ENCODE data around the gene ZNF823.
"Not testable (repeated sequence)": the region's sequence is repeated elsewhere in the genome, so short reads cannot be mapped to it uniquely, and the experiment has no call there.

Gene ZNF823

DNA sequence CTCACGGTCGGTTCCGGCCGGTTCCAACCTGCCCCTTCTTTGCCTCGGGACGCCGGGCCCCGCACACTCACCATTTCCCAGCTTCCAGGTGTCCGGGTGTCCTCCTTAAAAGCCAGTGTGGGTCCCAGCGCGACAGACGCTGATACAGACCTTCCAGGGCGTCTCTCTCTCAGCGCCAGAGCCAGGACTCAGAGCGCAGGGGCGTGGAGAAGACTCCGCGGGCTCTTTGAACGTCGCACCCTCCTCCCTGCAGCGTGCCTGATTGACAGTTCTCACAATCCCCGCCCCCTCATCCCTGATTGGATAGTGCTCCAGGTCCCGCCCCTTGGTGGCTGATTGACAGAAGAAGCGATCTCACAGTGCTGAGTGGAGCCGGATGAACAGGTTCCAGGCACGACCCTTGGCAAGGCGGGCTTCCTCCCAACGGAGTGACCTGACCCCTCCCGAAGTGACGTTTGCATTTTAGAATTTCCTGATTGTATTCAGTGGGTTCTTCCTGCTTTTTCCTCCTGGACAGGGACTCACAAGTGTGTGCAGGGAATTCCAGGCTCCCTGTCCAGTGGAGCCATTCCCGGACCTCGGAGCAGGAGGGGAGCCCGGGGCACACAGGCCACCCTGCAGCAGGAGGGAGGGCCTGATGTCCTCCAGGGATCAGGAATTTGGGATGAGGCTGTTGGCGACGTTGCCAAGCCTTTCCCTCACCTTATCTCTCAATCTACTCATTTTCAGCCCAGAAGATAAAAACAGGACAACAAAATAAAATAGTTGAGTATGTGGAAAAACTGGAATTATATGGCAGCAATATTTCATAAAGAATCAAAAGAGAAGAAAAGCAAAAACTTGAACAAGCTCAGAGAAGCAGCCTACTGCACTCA is at the start of gene ZNF823:
Gene ZNF823 (minus strand): TSS at position 201 of the 875 bp plus-strand sequence. CDS start 127 bp downstream, at position 74.
- peak; percentile 90 to 97 (median 95) for DNase-seq (ENCODE audit: low read depth in 3 of 3)

DNA sequence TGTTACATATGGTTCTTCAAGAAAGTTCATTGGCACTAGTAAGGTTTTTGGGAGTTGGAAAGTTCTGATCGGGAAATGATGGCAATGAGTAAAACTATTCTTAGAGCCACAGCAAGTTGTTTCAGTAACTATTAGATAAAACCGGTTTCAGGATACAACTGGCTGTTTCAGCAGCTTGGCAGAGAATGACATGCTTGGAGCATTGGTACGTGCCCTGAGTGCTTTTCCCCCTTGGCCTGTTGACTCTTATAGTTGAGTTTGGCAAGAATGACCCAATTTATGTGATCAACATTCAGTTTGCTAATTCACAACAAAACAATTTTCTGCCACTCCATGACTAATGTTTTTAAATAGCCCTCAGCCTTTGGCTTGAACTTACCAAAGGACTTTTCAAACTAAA is 48.8 kb upstream of the ZNF823 start:
- DNase-seq (ENCODE audit: low read depth in 3 of 3) = no peak

DNA sequence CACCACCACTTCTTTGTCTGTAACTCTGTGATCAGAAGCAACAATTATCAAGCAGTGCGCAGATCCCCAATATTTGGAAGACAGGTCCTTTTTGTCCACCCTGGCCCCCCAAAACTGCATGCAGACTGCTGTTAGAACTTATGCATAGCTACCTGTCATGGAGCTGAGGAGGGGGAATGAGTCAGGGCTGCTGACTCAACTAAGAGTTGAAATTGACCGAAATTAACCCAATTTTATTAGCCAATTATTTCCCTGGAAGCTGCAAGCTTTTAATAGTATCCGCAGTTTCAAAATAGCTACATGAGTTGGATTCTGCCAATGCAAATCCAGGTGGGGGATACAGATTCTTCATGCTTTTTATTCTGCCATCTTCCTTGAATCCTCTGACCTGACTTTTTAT is 45.6 kb upstream of the ZNF823 start:
- DNase-seq (ENCODE audit: low read depth in 3 of 3) = no peak

DNA sequence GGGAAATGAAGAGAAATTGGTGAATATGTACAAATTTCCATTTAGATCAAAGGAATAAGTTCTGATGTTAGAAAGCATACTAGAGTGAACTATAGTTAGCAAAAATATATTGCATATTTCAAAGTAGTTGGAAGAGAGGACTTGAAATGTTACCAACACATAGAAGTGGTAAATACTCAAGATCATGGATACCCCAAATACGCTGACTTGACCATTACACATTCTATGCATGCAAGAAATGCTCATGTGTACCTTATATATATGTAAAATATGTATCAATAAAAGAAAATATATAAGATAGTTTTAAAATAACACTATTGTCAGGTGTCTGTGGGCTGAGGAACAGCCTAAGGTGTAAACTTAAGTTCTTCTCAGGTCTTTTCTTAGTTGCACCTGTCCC is 45.0 kb upstream of the ZNF823 start:
- no peak for DNase-seq (ENCODE audit: low read depth in 3 of 3)

DNA sequence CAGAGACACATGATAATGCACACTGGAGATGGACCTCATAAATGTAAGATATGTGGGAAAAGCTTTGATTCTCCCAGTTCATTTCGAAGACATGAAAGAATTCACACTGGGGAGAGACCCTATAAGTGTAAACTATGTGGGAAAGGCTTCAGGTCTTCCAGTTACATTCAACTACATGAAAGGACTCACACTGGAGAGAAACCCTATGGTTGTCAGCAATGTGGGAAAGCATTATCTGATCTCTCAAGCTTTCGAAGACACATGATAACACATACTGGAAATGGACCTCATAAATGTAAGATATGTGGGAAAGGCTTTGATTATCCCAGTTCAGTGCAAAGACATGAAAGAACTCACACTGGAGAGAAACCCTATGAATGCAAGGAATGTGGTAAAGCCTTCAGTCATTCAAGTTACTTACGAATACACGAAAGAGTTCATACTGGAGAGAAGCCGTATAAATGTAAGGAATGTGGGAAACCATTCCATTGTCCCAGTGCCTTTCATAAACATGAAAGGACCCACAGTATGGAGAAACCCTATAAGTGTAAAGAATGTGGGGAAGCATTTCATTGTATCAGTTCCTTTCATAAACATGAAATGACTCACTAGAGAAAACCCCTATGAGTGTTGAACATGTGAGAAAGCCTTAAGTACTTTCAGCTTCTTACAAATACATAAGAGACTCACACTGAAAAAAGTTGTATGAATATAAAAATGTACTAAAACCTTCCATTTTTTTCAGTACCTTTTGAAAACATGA is 42.7 kb upstream of the ZNF823 start:
- no peak for DNase-seq (ENCODE audit: low read depth in 3 of 3)

DNA sequence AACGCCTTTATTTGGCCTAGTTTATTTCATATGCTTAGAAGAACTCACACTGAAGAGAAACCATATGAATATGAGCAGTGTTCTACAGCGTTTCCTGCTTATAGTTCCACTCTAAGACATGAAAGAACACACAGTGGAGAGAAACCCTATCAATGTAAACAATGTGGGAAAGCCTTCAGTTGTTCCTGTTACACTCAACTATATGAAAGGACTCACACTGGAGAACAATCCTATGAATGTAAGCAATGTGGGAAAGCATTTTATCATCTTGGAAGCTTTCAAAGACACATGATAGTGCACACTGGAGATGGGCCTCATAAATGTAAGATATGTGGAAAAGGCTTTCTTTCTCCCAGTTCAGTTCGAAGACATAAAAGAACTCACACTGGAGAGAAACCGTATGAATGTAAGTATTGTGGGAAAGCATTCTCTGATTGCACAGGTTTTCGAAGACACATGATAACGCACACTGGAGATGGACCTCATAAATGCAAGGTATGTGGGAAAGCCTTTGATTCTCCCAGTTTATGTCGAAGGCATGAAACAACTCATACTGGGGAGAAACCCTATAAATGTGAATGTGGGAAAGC is 41.8 kb upstream of the ZNF823 start:
- no peak for DNase-seq (ENCODE audit: low read depth in 3 of 3)

DNA sequence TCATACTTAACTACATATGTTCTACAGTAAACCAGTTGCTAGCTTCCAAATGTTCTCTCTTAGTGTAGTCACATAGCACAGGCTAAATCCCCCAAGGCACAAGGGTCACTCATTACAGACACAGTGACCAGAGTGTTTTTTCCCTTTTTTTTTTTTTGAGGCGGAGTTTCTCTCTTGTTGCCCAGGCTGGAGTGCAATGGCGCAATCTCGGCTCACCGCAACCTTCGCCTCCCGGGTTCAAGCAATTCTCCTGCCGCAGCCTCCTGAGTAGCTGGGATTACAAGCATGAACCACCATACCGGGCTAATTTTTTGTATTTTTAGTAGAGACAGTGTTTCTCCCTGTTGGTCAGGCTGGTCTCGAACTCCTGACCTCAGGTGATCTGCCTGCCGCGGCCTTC is 37.9 kb upstream of the ZNF823 start:
- not testable (repeated sequence) for DNase-seq (ENCODE audit: low read depth in 3 of 3)

DNA sequence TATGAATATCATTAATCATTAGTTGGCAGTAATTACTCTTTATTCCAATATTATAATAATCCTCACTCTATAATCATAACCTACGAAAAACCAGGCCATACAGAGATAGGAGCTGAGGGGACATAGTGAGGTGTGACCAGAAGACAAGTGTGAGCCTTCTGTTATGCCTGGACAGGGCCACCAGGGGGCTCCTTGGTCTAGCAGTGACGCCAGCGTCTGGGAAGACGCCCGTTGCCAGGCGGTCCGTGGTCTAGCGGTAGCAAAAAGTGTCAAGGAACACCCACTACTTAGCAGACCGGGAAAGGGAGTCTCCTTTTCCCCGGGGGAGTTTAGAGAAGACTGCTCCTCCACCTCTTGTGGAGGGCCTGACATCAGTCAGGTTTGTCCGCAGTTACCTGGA is 32.8 kb upstream of the ZNF823 start:
- DNase-seq (ENCODE audit: low read depth in 3 of 3) = not testable (repeated sequence)

DNA sequence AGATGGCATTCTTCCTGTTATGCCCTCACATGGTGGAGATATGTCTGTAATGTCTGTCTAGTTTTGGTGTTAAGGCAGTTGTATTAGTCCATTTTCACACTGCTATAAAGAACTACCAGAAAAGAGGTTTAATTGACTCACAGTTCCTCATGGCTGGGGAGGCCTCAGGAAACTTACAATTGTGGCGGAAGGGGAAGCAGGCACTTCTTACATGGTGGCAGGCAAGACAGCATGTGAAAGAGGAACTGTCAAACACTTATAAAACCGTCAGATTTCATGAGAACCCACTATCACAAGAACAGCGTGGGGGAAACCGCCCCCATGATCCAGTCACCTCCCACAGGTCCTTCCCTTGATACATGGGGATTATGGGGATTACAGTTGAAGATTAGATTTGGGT is 31.2 kb upstream of the ZNF823 start:
- no peak for DNase-seq (ENCODE audit: low read depth in 3 of 3)

DNA sequence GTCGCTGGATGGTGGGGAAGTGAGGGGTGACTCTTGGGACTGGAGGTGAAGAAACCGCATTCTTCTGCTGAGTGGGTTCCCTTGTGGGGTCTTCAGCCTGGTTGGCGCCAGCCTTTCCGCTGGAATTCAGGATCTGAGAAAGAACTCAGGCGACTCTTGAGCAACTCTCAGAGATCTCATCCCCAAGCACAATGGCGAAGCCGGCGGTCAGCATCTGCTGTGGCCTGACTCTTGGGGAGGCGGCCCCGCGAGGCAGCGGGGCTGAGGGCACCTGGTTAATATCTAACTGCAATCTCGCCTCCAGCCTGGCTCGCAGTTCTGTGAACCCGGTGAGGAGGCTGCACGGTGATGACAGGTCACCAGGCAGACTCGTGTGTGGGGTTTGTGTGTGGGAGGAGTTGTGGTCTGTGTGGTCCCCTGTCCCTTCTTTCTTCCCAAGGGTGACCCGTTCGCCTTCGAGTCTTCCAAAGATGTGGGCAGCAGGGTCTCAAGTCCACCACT is 28.9 kb upstream of the ZNF823 start:
- DNase-seq (ENCODE audit: low read depth in 3 of 3) = no peak

DNA sequence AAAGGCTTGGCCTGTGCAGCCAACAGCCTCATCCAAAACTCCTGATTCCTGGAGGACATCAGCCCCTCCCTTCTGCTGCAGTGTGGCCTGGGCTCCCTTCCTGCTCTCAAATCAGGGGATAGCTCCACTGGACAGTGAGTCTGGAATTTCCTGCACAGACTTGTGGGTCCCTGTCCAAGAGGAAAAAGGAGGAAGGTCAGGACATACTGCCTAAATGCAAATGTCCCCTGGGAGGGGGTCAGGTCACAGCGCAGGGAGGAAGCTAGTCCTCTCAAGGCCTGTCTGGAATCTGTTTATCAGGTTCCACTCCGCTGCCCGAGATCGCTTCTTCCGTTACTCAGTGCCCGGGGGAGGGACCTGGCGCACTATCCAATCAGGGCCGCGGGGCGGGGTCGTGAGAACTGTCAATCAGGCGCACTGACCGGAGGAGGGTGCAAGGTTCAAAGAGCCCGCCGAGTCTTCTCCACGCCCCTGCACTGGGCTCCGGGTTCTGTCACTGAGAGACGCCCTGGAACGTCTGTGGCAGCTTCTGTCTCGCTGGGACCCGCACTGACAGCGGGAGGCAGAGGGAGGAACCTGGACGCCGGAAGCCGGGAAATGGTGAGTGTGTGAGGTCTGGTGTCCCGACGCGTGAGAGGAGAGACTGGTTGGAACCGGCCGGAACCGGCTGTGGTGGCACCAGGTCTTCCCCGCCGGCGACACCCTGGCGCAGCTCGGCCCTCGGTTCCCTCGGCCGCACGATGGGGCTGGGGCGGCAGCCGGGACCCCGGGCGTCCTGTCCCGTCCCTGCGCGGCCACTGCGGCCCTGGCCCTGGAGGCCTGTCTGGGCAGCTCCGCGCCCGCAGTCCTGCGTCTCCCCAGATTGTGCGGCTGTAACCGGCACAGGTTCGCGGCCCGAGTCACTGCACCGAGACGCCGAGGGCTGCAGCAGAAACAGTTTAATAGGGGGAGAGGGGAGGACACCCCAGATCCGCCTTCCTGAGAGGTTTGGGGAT is 28.1 kb upstream of the ZNF823 start, which contains the start of gene ZNF441:
Gene ZNF441 (plus strand): TSS at position 404 of the 995 bp plus-strand sequence. CDS start 194 bp downstream, at position 598.
- peak; percentile 82 to 95 (median 86) for DNase-seq (ENCODE audit: low read depth in 3 of 3)

DNA sequence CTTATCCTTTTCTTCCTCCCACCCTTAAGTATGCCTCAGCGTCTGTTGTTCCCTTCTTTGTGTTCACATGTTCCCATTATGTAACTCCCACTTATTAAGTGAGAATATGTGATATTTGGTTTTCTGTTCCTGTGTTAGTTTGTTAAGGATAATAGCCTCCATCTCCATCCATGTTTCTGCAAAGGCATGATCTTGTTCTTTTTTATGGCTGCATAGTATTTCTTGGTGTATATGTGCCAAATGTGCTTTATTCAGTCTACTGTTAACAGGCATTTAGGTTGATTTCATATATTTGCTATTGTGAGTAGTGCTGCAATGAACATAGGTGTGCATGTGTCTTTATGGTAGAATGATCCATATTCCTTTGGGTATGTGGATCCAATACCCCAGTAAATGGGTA is 24.9 kb upstream of the ZNF823 start:
- DNase-seq (ENCODE audit: low read depth in 3 of 3) = no peak

DNA sequence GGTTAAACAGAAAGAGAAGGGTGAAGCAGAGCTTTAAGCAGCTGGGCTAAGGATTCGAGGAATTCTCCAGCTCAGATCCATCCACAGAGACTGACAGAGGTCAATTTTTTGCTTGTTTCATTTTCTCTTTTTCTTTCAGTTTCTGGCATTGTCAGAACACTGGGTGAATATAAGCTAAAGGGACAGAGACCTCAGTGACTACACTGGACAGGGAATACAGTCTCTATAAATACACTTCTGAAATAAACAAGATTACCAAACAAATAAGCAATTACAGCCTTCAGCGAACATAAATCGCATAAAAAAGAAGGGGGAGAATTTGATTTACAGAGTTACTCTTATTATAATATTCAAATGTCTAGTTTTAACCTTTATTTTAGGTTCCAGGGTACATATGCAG is 24.4 kb upstream of the ZNF823 start:
- DNase-seq (ENCODE audit: low read depth in 3 of 3) = no peak

DNA sequence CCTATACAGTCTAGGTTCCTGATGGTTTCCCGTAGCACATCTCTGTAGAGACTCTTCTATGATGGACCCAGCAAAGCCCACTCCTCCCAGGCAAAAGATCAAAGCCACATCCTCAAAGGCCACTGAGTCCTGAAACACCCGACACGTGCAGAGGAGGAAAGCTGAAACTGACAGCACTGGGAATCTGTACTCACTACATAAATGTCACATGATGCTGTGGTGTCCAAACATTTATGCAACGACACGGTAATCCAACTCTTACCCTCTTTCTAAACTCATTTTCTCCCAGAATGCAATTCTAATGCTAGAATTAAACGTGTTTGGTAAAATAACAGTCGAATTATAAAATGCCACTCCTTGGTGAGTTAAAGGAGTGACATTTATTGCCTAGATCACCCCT is 21.1 kb upstream of the ZNF823 start:
- no peak for DNase-seq (ENCODE audit: low read depth in 3 of 3)

DNA sequence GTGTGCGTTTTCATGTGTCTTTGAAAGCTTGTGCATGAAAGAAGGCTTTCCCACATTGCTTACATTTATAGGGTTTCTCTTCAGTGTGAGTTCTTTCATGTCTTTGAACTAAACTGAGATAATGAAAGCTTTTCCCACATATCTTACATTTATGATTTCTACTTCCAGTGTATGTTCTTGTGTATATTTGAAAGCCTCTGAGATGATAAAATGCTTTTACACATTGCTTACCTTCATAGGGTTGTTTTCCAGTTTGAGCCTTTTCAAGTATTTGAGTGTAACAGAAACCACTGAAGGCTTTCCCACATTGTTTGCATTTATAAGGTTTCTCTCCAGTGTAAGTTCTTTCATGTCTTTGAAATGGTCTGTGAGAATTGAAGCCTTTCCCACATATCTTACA is 18.2 kb upstream of the ZNF823 start:
- no peak for DNase-seq (ENCODE audit: low read depth in 3 of 3)

DNA sequence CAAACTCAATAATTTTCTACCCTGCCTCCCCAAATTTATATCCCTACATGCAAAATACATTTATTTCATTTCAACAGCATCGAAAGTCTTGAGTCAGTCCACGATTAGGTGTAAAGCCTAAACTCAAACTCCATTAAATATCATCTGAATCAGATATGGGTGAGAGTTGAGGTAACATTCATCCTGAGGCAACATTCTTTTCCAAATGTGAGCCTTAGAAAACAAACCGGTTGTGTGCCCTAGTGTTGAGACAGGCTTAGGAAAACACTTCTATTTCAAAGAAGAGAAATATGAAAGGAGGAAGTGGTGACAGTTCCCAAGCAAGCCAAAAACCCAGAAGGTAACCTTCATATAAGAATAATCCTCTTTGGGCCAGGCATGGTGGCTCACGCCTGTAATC is 15.9 kb upstream of the ZNF823 start:
- DNase-seq (ENCODE audit: low read depth in 3 of 3) = no peak

DNA sequence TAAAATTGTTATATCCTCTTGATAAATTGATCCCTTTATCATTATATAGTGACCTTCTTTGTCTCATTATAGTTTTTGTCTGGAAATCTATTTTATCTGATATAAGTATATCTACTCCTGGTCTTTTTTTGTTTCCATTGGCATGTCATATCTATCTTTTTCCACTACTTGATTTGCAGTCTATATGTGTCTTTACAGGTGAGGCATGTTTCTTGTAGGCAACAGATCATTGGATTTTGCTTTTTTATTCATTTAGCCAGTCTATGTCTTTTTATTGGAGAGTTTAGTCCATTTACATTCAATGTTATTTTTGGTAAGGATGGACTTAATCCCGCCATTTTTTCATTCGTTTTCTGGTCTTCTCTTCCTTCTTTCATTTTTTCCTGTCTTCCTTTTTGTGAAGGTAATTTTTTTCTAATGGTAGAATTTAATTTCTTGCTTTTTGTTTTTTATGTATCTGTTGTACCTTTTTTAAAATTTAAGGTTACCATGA is 13.5 kb upstream of the ZNF823 start:
- no peak for DNase-seq (ENCODE audit: low read depth in 3 of 3)

DNA sequence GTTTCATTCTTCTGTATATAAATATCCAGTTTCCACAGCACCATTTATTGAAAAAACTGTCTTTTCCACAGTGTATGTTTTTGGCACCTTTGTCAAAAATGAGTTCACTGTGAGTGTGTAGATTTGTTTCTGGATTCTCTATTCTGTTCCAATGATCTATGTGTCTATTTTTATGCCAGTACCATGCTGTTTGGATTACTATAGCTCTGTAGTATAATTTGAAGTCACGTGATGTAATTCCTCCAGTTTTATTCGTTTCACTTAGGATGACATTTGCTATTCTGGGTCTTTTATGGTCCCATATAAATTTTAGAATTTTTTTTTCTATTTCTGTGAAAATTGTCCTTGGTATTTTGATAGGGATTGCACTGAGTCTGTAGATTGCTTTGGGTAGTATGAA is 11.0 kb upstream of the ZNF823 start:
- no peak for DNase-seq (ENCODE audit: low read depth in 3 of 3)

DNA sequence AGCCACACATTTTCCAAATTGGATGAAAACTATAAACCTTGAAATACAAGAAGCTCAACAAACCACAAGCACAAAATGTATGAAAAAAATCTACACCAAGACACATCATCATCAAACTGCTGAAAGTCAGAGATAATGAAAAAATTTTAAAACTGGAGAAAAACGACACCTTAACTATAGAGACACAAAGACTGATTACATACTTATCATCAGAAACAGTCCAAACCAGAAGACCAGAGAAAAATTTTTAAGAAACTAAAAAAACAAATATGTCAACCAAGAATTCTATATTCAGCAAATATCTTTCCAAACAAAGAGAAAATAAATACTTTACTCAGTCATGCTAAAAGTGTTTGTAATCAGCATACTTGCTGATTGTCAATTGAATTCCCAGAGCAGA is 8.5 kb upstream of the ZNF823 start:
- no peak for DNase-seq (ENCODE audit: low read depth in 3 of 3)

DNA sequence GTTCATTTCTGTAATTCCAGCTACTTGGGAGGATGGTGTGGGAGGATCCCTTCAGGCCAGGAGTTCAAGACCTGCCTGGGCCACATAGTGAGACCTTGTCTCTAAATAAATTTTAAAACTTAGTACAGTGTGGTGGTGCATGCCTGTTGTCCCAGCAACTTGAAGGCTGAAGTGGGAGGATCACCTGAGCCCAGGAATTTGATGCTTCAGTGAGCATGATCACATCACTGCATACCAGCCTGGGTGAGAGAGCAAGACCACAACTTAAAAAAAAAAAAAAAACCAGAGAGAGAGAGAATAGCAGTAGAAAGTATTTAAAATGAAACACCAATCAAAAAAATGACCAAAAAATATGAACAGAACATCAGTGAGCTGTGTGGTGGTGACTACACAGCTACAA is 7.1 kb upstream of the ZNF823 start:
- DNase-seq (ENCODE audit: low read depth in 3 of 3) = no peak

All from stimulated activated CD4-positive, alpha-beta T cell treated with anti-CD3 and anti-CD28 coated beads, TNF-alpha, amount 100 ng/mL, for 4 hours (primary cell).